H1 (cell line): ENCODE results near the gene TUBA4B. TPM values are rescaled to one million over a fixed set of nuclear protein-coding genes. Genes with fewer than 3 reads are reported as not detected.
A peak's percentile ranks its signal among the peaks of the same experiment; 100 is the strongest.

ENCODE experiments used
- CTCF ChIA-PET: fragments of 300-600 bp; sonication (Branson Sonifier 250); formaldehyde crosslinking; loops from one replicate; lab custom pipeline; 2021; ENCODE audit not compliant: partially characterized antibody; lab: Charles Lee
- POLR2A ChIA-PET: fragments of 300-600 bp; sonication (Branson Sonifier 250); formaldehyde crosslinking; loops from one replicate; lab custom pipeline; 2021; ENCODE audit warnings: inconsistent platforms; ENCODE audit not compliant: partially characterized antibody; lab: Charles Lee
- DNase-seq, 2 experiments: peaks; one replicate each; pipeline versions ENCODE4 v3.0.0 to v3.0.0-alpha.2; 2010 to 2022; ENCODE audit warnings: low spot score in 2 of 2, low read depth in 1 of 2, mixed read lengths in 1 of 2
- FAIRE-seq: peaks from 2 replicates; lab custom pipeline; 2011; peaks lifted over from hg19 to GRCh38; lab: Jason Lieb, UNC
- H2AFZ ChIP-seq: 2 replicates; pipeline ENCODE4 v1.8.1; 2012; ENCODE audit warnings: low read length, inconsistent platforms
- H2AK5ac ChIP-seq: 2 replicates; pipeline ENCODE4 v1.6.1; 2013; ENCODE audit warnings: low read depth, low read length
- H2BK120ac ChIP-seq: replicated peaks from 2 replicates; pipeline ENCODE3; 2013; ENCODE audit warnings: low read depth, low read length, inconsistent platforms
- H2BK12ac ChIP-seq: 2 replicates; pipeline ENCODE4 v1.6.1; 2013; ENCODE audit warnings: low read depth, low read length
- H2BK15ac ChIP-seq: 2 replicates; pipeline ENCODE4 v1.6.1; 2013; ENCODE audit warnings: low read length
- H2BK20ac ChIP-seq: 2 replicates; pipeline ENCODE4 v1.6.1; 2013; ENCODE audit warnings: low read length
- H2BK5ac ChIP-seq: 2 replicates; pipeline ENCODE4 v1.6.1; 2013; ENCODE audit warnings: low read depth, low read length
- H3K14ac ChIP-seq: 2 replicates; pipeline ENCODE4 v1.6.1; 2013; ENCODE audit warnings: inconsistent platforms; ENCODE audit not compliant: insufficient read length
- H3K18ac ChIP-seq: 2 replicates; pipeline ENCODE4 v1.6.1; 2013; ENCODE audit warnings: low read length; ENCODE audit errors: extremely low read depth
- H3K23ac ChIP-seq: 2 replicates; pipeline ENCODE4 v1.6.1; 2013; ENCODE audit warnings: inconsistent platforms; ENCODE audit not compliant: insufficient read length
- H3K23me2 ChIP-seq: 2 replicates; pipeline ENCODE4 v1.6.1; 2013; ENCODE audit warnings: low read depth, low read length
- H3K27ac ChIP-seq: 2 replicates; pipeline ENCODE4 v1.6.1; 2011; ENCODE audit warnings: low read depth, low read length, inconsistent platforms
- H3K27me3 ChIP-seq, 4 experiments: replicated peaks in 1 of 4; 1 replicate in 1 of 4; 2 replicates in 3 of 4; pipeline versions ENCODE4 v1.6.1 to v1.8.1; 2011 to 2013; ENCODE audit warnings: low read length in 3 of 4, mild to moderate bottlenecking in 3 of 4, inconsistent platforms in 2 of 4, mixed read lengths in 2 of 4, moderate library complexity in 1 of 4; ENCODE audit not compliant: control insufficient read depth in 3 of 4, insufficient read depth in 3 of 4; ENCODE audit errors: extremely low read depth in 1 of 4
- H3K36me3 ChIP-seq, 4 experiments: 2 replicates each; pipeline versions ENCODE4 v1.6.1 to v1.8.1; 2011 to 2013; ENCODE audit warnings: mild to moderate bottlenecking in 4 of 4, low read length in 3 of 4, moderate library complexity in 2 of 4, control low read depth in 1 of 4, inconsistent platforms in 1 of 4; ENCODE audit not compliant: insufficient read depth in 4 of 4, control insufficient read depth in 2 of 4
- H3K4ac ChIP-seq: replicated peaks from 2 replicates; pipeline ENCODE3; 2013; ENCODE audit warnings: low read length, low read depth, mixed read lengths, inconsistent platforms; ENCODE audit not compliant: insufficient read length
- H3K4me1 ChIP-seq, 4 experiments: replicated peaks in 1 of 4; 1 replicate in 1 of 4; 2 replicates in 3 of 4; pipeline versions ENCODE4 v1.6.1 to v1.8.1; 2011 to 2013; ENCODE audit warnings: low read length in 3 of 4, inconsistent platforms in 2 of 4, mixed read lengths in 1 of 4; ENCODE audit not compliant: insufficient read depth in 4 of 4, control insufficient read depth in 3 of 4
- H3K4me2 ChIP-seq, 2 experiments: 2 replicates each; pipeline versions ENCODE4 v1.6.1 to v1.8.1; 2011 to 2013; ENCODE audit warnings: low read depth in 2 of 2, low read length in 2 of 2, control low read depth in 1 of 2, inconsistent platforms in 1 of 2, mild to moderate bottlenecking in 1 of 2; ENCODE audit not compliant: insufficient read depth in 1 of 2
- H3K4me3 ChIP-seq, 4 experiments: fragments of 200-600, 300-600 bp in 1 of 4; sonication (generic), shearing (Covaris generic), sonication (Bioruptor Twin) in 1 of 4; 2 replicates each; pipeline versions ENCODE4 v1.5.1 to v1.8.1; 2011 to 2016; ENCODE audit warnings: low read length in 4 of 4, low read depth in 3 of 4, control low read depth in 2 of 4, inconsistent platforms in 2 of 4, mild to moderate bottlenecking in 2 of 4, mixed read lengths in 1 of 4, moderate library complexity in 1 of 4; ENCODE audit not compliant: insufficient read depth in 2 of 4; ENCODE audit errors: extremely low read depth in 1 of 4
- H3K56ac ChIP-seq: replicated peaks from 2 replicates; pipeline ENCODE3; 2013; ENCODE audit warnings: low read depth, mild to moderate bottlenecking, mixed read lengths, low read length, inconsistent platforms; ENCODE audit not compliant: insufficient read length
- H3K79me1 ChIP-seq: 2 replicates; pipeline ENCODE4 v1.6.1; 2013; ENCODE audit warnings: low read depth, low read length, control low read depth
- H3K79me2 ChIP-seq, 2 experiments: 2 replicates each; pipeline versions ENCODE4 v1.6.1 to v1.8.1; 2012 to 2013; ENCODE audit warnings: low read length in 2 of 2, mild to moderate bottlenecking in 2 of 2, inconsistent platforms in 1 of 2; ENCODE audit not compliant: insufficient read depth in 2 of 2, control insufficient read depth in 1 of 2
- H3K9ac ChIP-seq, 4 experiments: replicated peaks in 1 of 4; 1 replicate in 1 of 4; 2 replicates in 3 of 4; pipeline versions ENCODE4 v1.6.1 to v1.8.1; 2011 to 2013; ENCODE audit warnings: low read depth in 3 of 4, low read length in 3 of 4, control low read depth in 2 of 4, mild to moderate bottlenecking in 2 of 4, moderate library complexity in 2 of 4, inconsistent platforms in 1 of 4; ENCODE audit errors: extremely low read depth in 1 of 4
- H3K9me3 ChIP-seq, 2 experiments: 2 replicates each; pipeline versions ENCODE4 v1.6.1 to v1.8.1; 2012 to 2013; ENCODE audit warnings: mild to moderate bottlenecking in 2 of 2, moderate library complexity in 2 of 2, control low read depth in 1 of 2, inconsistent platforms in 1 of 2, low read depth in 1 of 2, low read length in 1 of 2, mixed read lengths in 1 of 2; ENCODE audit not compliant: insufficient read depth in 2 of 2
- H4K20me1 ChIP-seq, 2 experiments: replicated peaks in 1 of 2; 2 replicates each; pipeline versions ENCODE3 to v1.8.1; 2011 to 2013; ENCODE audit warnings: inconsistent platforms in 2 of 2, low read length in 2 of 2, mild to moderate bottlenecking in 1 of 2; ENCODE audit not compliant: insufficient read depth in 2 of 2, control insufficient read depth in 1 of 2
- H4K5ac ChIP-seq: 2 replicates; pipeline ENCODE4 v1.6.1; 2013; ENCODE audit warnings: low read length, low read depth, mixed read lengths, inconsistent platforms; ENCODE audit not compliant: insufficient read length
- H4K8ac ChIP-seq: 2 replicates; pipeline ENCODE4 v1.8.0; 2013; ENCODE audit warnings: mild to moderate bottlenecking, moderate library complexity, low read length, inconsistent platforms; ENCODE audit not compliant: insufficient read depth; ENCODE audit errors: extremely low read depth
- H4K91ac ChIP-seq: replicated peaks from 2 replicates; pipeline ENCODE3; 2013; ENCODE audit warnings: low read length, mixed read lengths, inconsistent platforms; ENCODE audit not compliant: insufficient read length
- BACH1 ChIP-seq: IDR thresholded peaks from 2 replicates; pipeline ENCODE4 v1.6.1; 2012; ENCODE audit warnings: low read length, improper control_type of control experiment
- CREB1 ChIP-seq: IDR thresholded peaks from 2 replicates; pipeline ENCODE4 v1.6.1; 2012; ENCODE audit warnings: inconsistent platforms
- FOSL1 ChIP-seq: IDR thresholded peaks from 2 replicates; pipeline ENCODE4 v1.6.1; 2011; ENCODE audit warnings: mild to moderate bottlenecking, low read depth, low read length, moderate library complexity; ENCODE audit not compliant: insufficient read depth
- POU5F1 ChIP-seq: IDR thresholded peaks from 2 replicates; pipeline ENCODE4 v1.6.1; 2011; ENCODE audit warnings: low read depth, mild to moderate bottlenecking, low read length, moderate library complexity
- RBBP5 ChIP-seq: IDR thresholded peaks from 2 replicates; pipeline ENCODE4 v1.7.1; 2012; ENCODE audit warnings: low read depth, mild to moderate bottlenecking, inconsistent platforms, low read length, moderate library complexity, borderline replicate concordance
- RFX5 ChIP-seq: IDR thresholded peaks from 2 replicates; pipeline ENCODE4 v1.6.1; 2011; ENCODE audit warnings: low read depth, low read length, improper control_type of control experiment, borderline replicate concordance
- SIRT6 ChIP-seq: IDR thresholded peaks from one replicate; pipeline ENCODE4 v1.7.1; 2012; ENCODE audit warnings: low read length, inconsistent platforms
- SIX5 ChIP-seq: IDR thresholded peaks from 2 replicates; pipeline ENCODE4 v1.6.1; 2011; ENCODE audit warnings: mild to moderate bottlenecking, low read depth, low read length
- SP4 ChIP-seq: IDR thresholded peaks from 2 replicates; pipeline ENCODE4 v1.6.1; 2012; ENCODE audit warnings: low read length, inconsistent platforms
- TBP ChIP-seq: IDR thresholded peaks from 2 replicates; pipeline ENCODE4 v1.6.1; 2011; ENCODE audit warnings: low read depth, low read length, improper control_type of control experiment
- ZNF274 ChIP-seq: IDR thresholded peaks from 2 replicates; pipeline ENCODE4 v1.7.0; 2012; ENCODE audit warnings: low read length, borderline replicate concordance; ENCODE audit errors: extremely low read depth
- WGBS, 2 experiments: shearing (Covaris generic) in 1 of 2; methylation state at CpG; one replicate each; pipeline versions ENCODE4 v1.1.6 to v1.1.7; 2013 to 2015; ENCODE audit warnings: low lambda C conversion rate in 2 of 2, mixed read lengths in 2 of 2, inconsistent platforms in 1 of 2, low coverage in 1 of 2, missing lambda C conversion rate in 1 of 2; ENCODE audit not compliant: insufficient replicate concordance in 2 of 2, insufficient coverage in 1 of 2, insufficient read length in 1 of 2; ENCODE audit errors: extremely low coverage in 1 of 2, missing lambda C conversion rate in 1 of 2; 5-methylcytosine and 5-hydroxymethylcytosine counted together
- polyA plus RNA-seq, 7 experiments: library from polyadenylated mRNA; depleted of rRNA in 3 of 7; stranded (reverse) in 5 of 7; unstranded in 2 of 7; fragments of >200 nt in 5 of 7; fragments of 200-250 nt in 2 of 7; gene quantifications; 1 replicate in 5 of 7; 2 replicates in 1 of 7; 4 replicates in 1 of 7; pipeline versions ENCODE4 v1.2.1 to v1.2.3, GENCODE V29; 2011 to 2013; ENCODE audit warnings: missing spikeins in 2 of 7, mixed read lengths in 2 of 7
- total RNA-seq: library from RNA; stranded (reverse); fragmentation: NEBNext Ultra II Directional; extraction: Animal tissue kit (Norgen Biotek cat#: 25700); gene quantifications from 2 replicates; pipeline ENCODE4 v1.2.1, GENCODE V29; 2021
- TF ChIP-seq, protein P1 (sequence below): IDR thresholded peaks from 2 replicates; pipeline ENCODE4 v1.6.1; 2012; ENCODE audit warnings: inconsistent platforms

Gene TUBA4B
- total and polyA plus RNA-seq, 2 of the 8 experiments (the other 6 are each of a cell fraction or from before 2014, with no cell fraction given), result 0.08 to 0.24 TPM

DNA sequence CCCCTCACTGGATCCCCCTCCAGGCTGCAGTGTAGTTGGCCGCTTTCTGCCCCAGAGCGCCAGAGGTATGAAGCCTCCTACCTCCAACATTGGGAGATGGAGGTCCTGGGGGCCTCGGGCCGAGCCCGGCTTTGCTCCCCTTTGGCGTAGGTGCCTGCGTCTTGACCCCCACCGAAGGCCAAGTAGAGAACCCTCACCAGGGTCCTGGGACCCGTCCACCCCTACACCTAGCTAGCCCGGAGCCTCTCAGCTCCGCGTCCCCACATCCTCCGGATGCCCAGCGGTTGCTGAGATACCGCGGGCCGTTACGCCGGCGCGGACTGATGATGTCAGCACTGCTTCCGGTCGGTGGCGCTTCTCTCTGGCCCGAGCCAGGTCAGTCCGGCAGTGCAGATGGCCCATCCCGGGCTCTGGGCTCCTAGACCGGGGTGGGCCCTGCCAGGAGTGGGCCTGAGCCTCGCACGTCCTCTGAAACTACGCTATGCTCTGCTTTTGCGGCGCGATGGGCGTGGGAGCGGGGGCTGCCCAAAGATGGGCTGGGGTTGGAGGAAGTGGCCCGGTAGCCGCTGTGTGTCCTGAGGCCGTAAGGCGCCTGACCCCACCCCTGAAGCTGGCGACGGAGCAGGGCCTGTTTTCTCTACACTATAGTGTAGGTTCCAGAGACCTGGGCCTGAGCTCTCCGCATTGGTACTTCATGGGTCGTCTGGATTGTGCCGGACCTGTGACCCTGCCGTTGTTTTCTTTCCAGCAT, 7.7 kb upstream of the TUBA4B start, which contains the start of the genes GLB1L and STK16:
GLB1L (minus strand) TSS at position 297 of the 751 bp plus-strand sequence. CDS start 1,871 bp downstream, outside the sequence.
STK16 (plus strand) TSS at position 332 of the 751 bp plus-strand sequence. CDS start 521 bp downstream, outside the sequence.
- Histone ChIP-seq H2AK5ac (peak within 1 kb of the TSS; percentile 70; the same call in 1 of the 2 replicates), H3K23me2 (peaks cover 8% of the 10 kb centered on the region), H3K9ac (peak within 1 kb of the TSS; percentile 91 to 99 (median 94)), H3K36me3 (peaks cover 0 to 7% (median 3%) of the 10 kb centered on the region in 4 experiments; a peak in 5 of 8 replicates), H4K91ac (peak within 1 kb of the TSS; percentile 83), H4K8ac (peak within 1 kb of the TSS; percentile 100), H3K18ac (peak within 1 kb of the TSS; percentile 93), H3K56ac (peak within 1 kb of the TSS; percentile 79), H3K27me3 (no peaks in the 10 kb centered on the region), H2BK15ac (no peak within 1 kb of the TSS), H4K5ac (peak within 1 kb of the TSS; percentile 97), H3K4ac (peak within 1 kb of the TSS; percentile 85), H3K9me3 (no peaks in the 10 kb centered on the region), H3K4me1 (peaks cover 0 to 5% (median 3%) of the 10 kb centered on the region in 4 experiments; a peak in 3 of 7 replicates), H3K27ac (peak within 1 kb of the TSS; percentile 91), H2BK120ac (no peak within 1 kb of the TSS), H3K23ac (no peak within 1 kb of the TSS), H2AFZ (peak within 1 kb of the TSS; percentile 47; the same call in 1 of the 2 replicates), H3K79me2 (peaks cover 0 to 5% of the 10 kb centered on the region in 2 experiments; a peak in 1 of 4 replicates), H4K20me1 (no peaks in the 10 kb centered on the region), H2BK12ac (peak within 1 kb of the TSS; percentile 90; the same call in 1 of the 2 replicates), H2BK20ac (no peak within 1 kb of the TSS), H3K14ac (no peak within 1 kb of the TSS), H3K4me2 (peak within 1 kb of the TSS; percentile 91 to 98), H3K79me1 (0 out of 2 replicates have a peak, but pooled peaks cover 5% of the 10 kb centered on the region), H2BK5ac (peak within 1 kb of the TSS; percentile 96), H3K4me3 (peak within 1 kb of the TSS; percentile 74 to 81 (median 80))
- ChIA-PET POLR2A (interaction anchor here (1.0 to 14.9 kb wide), 25 partner anchors 9 to 143 kb away, joined by 3 to 190 read pairs (median 4); partner anchors contain the start of genes ABCB6, ANKZF1, ATG9A and CNPPD1), CTCF (interaction anchor here (0.6 to 3.0 kb wide), 19 partner anchors 9 to 296 kb away, joined by 3 to 24 read pairs (median 4); partner anchors contain the start of genes ANKZF1, ATG9A, DNAJB2 and NHEJ1)
- FAIRE-seq, result no peak
- WGBS, 2 experiments, result 6% methylated on average over 38 of the region's 46 CpGs; no CpG with 5 or more reads in 1 of the 2 experiments
- peak in 1 of 2 experiments; percentile 98 for DNase-seq
- TF ChIP-seq RFX5 (no peak), TBP (peak; percentile 90), BACH1 (no peak), CREB1 (peak; percentile 97), ZNF274 (no peak), SIRT6 (no peak), FOSL1 (no peak), RBBP5 (no peak), SP4 (no peak; the same call in 1 of the 2 replicates), SIX5 (no peak), POU5F1 (no peak)
- TF ChIP-seq, protein P1, sequence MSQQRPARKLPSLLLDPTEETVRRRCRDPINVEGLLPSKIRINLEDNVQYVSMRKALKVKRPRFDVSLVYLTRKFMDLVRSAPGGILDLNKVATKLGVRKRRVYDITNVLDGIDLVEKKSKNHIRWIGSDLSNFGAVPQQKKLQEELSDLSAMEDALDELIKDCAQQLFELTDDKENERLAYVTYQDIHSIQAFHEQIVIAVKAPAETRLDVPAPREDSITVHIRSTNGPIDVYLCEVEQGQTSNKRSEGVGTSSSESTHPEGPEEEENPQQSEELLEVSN, result no peak
